ENCODE results near the gene CELA2B. TPM values are rescaled to one million over a fixed set of nuclear protein-coding genes. Genes with fewer than 3 reads are reported as not detected.

The CELA2B gene
- polyA plus RNA-seq, 1 of the 3 experiments (the other 2 are of a cell fraction), result not detected

GRCh38 chr1:15531003-15531402 is 55.1 kb downstream of the CELA2B start:
- Histone ChIP-seq H3K4me3 (ENCODE audit: low read depth in 2 of 2, low read length in 1 of 2) (no peak overlapping the region), H3K9ac (no peak overlapping the region), H3K27me3 (ENCODE audit: insufficient read depth) (no peaks in the 10 kb centered on the region), H2AFZ (ENCODE audit: low read depth) (no peak overlapping the region), H3K9me2 (no peaks in the 10 kb centered on the region), H3K4me1 (ENCODE audit: control insufficient read depth in 1 of 2, insufficient read depth in 2 of 2, low read depth in 1 of 2, low read length in 1 of 2) (peaks cover 6% of the 10 kb centered on the region in 2 experiments), H3K27ac (ENCODE audit: low read depth in 2 of 2, low read length in 1 of 2) (no peak overlapping the region), H3K4me2 (no peak overlapping the region), H3K9me3 (no peaks in the 10 kb centered on the region), H3F3A (replicated peaks; ENCODE audit: insufficient read depth) (peaks cover 19% of the 10 kb centered on the region), H3K79me2 (ENCODE audit: insufficient read depth) (peaks cover 44% of the 10 kb centered on the region), H3K36me3 (replicated peaks in 1 of 2; ENCODE audit: control insufficient read depth in 1 of 2, insufficient read depth in 2 of 2, low read length in 1 of 2) (peaks cover 29 to 33% of the 10 kb centered on the region in 2 experiments), H4K20me1 (ENCODE audit: insufficient read depth) (no peaks in the 10 kb centered on the region; the same call in 1 of the 2 replicates)
- ChIA-PET POLR2A (interaction anchor here (0.6 kb wide), 1 partner anchor 64 kb away, joined by 3 read pairs; no protein-coding TSS in a partner anchor), CTCF (no interaction called here)
- 91% methylated on average over 4 of the region's 4 CpGs for WGBS (ENCODE audit: low lambda C conversion rate)
- DNase-seq, result no peak
- TF ChIP-seq NFIC (IDR thresholded peaks at IDR 0.05; ENCODE audit: borderline replicate concordance), result no peak
- no peak for TF ChIP-seq RFX5 (IDR thresholded peaks at IDR 0.05; ENCODE audit: low read length)
- no peak for TF ChIP-seq MAX (IDR thresholded peaks at IDR 0.05; ENCODE audit: low read depth)
- no peak for TF ChIP-seq PBX3 (IDR thresholded peaks at IDR 0.05)
- TF ChIP-seq RCOR1 (IDR thresholded peaks at IDR 0.05; ENCODE audit: low read length), result no peak
- TF ChIP-seq USF1 (IDR thresholded peaks at IDR 0.05; ENCODE audit: borderline replicate concordance, low read depth), result no peak
- TF ChIP-seq SIN3A (IDR thresholded peaks at IDR 0.05; ENCODE audit: borderline replicate concordance, low read depth, low read length), result no peak
- no peak for TF ChIP-seq CTCF (IDR thresholded peaks at IDR 0.05)
- no peak for TF ChIP-seq SMC3 (IDR thresholded peaks at IDR 0.05; ENCODE audit: low read depth, low read length)
- no peak for TF ChIP-seq FOXJ3 (CRISPR knock-in tag; IDR thresholded peaks at IDR 0.05)
- TF ChIP-seq TEAD4 (IDR thresholded peaks at IDR 0.05; ENCODE audit: borderline replicate concordance, insufficient read depth), result no peak
- TF ChIP-seq MEF2A (IDR thresholded peaks at IDR 0.05; ENCODE audit: borderline replicate concordance, low read depth), result no peak
- TF ChIP-seq IRF3 (IDR thresholded peaks at IDR 0.05; ENCODE audit: low read depth, low read length), result no peak
- TF ChIP-seq GATA2 (CRISPR knock-in tag; IDR thresholded peaks at IDR 0.05), result no peak
- TF ChIP-seq CHD2 (IDR thresholded peaks at IDR 0.05; ENCODE audit: low read length, partially characterized antibody), result no peak
- no peak for TF ChIP-seq TAF1 (IDR thresholded peaks at IDR 0.05; ENCODE audit: borderline replicate concordance, low read depth, low read length)
- no peak for TF ChIP-seq POLR2AphosphoS5 (IDR thresholded peaks at IDR 0.05; ENCODE audit: low read depth, low read length)
- TF ChIP-seq JUND (IDR thresholded peaks at IDR 0.05), result no peak
- TF ChIP-seq RAD21 (IDR thresholded peaks at IDR 0.05; ENCODE audit: low read length), result no peak

Measured in SK-N-SH (cell line).